Activated CD4-positive, alpha-beta memory T cell treated with anti-CD3 and anti-CD28 coated beads, Interleukin-2, amount 10 ng/mL, durations not matched to agents 7 days and 5 days (primary cell): ENCODE measurements around the gene DIPK1C. TPM values are rescaled to one million over a fixed set of nuclear protein-coding genes. Genes with fewer than 3 reads are reported as not detected.

Experiments
- CTCF ChIA-PET: fragments of 350-600 bp; sonication (Branson Sonifier 250); formaldehyde crosslinking; loops from one replicate; lab custom pipeline; 2021; ENCODE audit warnings: antibody characterized with exemption, inconsistent platforms; lab: Charles Lee
- POLR2A ChIA-PET: fragments of 350-600 bp; sonication (Branson Sonifier 250); formaldehyde crosslinking; loops from one replicate; lab custom pipeline; 2021; ENCODE audit warnings: antibody characterized with exemption; lab: Charles Lee
- DNase-seq: peaks from one replicate; pipeline ENCODE4 v3.0.0-alpha.2; 2020
- H3K27ac Mint-ChIP-seq: one replicate; pipeline ENCODE4 v1.8.0; 2021; ENCODE audit warnings: mild to moderate bottlenecking, mixed read lengths
- H3K27me3 Mint-ChIP-seq: one replicate; pipeline ENCODE4 v1.8.0; 2021; ENCODE audit warnings: mixed read lengths
- H3K36me3 Mint-ChIP-seq: one replicate; pipeline ENCODE4 v1.8.0; 2021; ENCODE audit warnings: low read depth, mixed read lengths
- H3K4me1 Mint-ChIP-seq: one replicate; pipeline ENCODE4 v1.8.0; 2021; ENCODE audit warnings: mixed read lengths
- H3K4me3 Mint-ChIP-seq: one replicate; pipeline ENCODE4 v1.8.0; 2021; ENCODE audit warnings: mild to moderate bottlenecking, mixed read lengths
- H3K9me3 Mint-ChIP-seq: one replicate; pipeline ENCODE4 v1.8.0; 2021; ENCODE audit warnings: mixed read lengths
- total RNA-seq, 2 experiments: library from RNA; stranded (reverse); gene quantifications; one replicate each; pipeline ENCODE4 v1.2.3, GENCODE V29; 2021

DIPK1C gene
- total RNA-seq, 2 experiments from 2014 or later = not detected

DNA sequence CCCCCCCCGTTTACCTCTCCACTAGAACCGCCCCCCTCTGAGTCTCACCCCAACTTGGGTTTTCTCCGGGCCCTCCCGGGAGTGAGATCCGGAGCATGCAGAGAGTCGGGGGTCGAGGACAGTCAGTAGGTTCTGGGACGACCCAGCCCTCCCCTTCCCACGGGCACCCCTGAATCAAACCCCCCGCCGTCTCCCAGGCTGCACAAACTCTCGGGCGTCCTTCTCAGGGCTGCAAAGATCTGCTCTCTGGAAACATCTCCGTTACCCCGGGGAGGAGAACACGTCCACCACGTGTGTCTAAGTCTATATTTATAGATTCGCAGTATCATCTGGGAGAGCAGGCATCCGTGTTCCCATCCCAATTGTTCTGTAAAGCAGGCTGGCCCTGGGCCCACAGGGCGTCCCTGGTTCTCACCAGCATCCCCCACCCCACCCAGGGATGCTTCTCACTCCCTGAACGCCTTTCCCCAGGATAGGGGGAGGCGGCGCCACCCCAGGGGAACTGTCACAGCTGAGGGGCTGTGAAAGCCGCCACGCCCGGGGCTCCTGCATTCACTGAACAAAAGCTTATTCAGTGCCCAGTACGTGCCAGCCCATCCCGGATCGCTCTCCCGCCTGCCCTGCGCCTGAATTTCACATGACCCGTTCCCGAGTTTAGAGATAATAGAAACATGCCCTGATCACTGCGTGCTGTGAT lies 765 bp upstream of the DIPK1C start:
- Mint-ChIP-seq H3K36me3 (no peaks in the 10 kb centered on the region), H3K27me3 (peaks cover 59% of the 10 kb centered on the region), H3K9me3 (no peaks in the 10 kb centered on the region), H3K4me1 (peaks cover 6% of the 10 kb centered on the region), H3K27ac (no peak overlapping the region), H3K4me3 (no peak overlapping the region)
- DNase-seq = no peak
- CTCF ChIA-PET = no interaction called here
- POLR2A ChIA-PET = no interaction called here

DNA sequence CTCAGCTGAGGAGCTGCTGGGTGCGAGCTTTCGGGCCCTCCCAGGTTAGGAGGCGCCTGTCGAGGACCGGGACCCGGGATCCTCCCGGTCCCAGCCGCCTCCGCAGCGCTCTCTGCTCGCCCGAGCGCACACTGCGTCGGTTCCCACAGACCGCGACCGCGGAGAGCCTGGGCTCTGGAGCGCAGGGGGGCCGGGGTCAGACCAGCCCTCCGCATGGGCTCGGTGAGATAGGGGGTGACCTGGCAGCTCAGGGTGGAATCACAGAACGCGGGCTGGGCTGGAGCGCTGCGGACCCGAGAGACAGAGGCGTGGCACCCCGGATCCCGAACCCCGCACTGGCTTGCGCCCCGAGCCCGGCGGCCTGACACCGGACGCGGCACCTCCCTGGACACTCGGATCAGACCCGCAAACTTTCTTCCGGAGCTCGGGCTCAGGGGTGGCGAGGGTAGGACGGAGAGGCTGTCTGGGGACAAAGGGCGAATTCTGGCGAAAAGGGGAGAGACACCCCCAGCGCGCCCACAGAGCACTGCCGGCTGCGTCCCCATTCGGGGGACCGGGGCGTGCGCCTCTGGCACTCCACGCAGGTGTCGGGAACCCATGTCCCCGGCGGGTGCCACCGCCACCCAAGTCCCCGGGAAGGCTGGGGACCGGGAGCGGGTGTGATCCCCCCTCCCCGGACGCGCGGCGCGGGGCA lies 612 bp downstream of the DIPK1C start:
- POLR2A ChIA-PET = no interaction called here
- CTCF ChIA-PET = no interaction called here
- Mint-ChIP-seq H3K36me3 (no peaks in the 10 kb centered on the region), H3K9me3 (no peaks in the 10 kb centered on the region), H3K4me1 (peaks cover 6% of the 10 kb centered on the region), H3K4me3 (no peak overlapping the region), H3K27me3 (peaks cover 64% of the 10 kb centered on the region), H3K27ac (no peak overlapping the region)
- DNase-seq = no peak

DNA sequence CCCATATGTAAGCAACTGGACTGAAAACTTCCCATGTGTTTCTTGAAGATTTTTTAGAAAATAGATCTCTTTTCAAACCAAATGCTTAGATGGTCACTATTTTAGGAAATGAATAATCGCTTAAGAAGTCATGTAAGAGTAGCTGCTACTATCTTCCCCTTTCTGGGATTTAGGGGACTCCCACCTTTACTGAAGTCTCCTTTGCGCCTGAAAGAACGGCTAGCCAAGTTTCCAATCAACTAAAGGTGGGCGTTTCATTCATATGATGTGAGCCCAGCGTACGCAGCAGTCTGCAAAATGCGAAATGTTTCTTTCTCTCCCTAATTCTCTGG lies 1.1 kb downstream of the DIPK1C start:
- peaks cover 64% of the 10 kb centered on the region for H3K27me3 Mint-ChIP-seq

DNA sequence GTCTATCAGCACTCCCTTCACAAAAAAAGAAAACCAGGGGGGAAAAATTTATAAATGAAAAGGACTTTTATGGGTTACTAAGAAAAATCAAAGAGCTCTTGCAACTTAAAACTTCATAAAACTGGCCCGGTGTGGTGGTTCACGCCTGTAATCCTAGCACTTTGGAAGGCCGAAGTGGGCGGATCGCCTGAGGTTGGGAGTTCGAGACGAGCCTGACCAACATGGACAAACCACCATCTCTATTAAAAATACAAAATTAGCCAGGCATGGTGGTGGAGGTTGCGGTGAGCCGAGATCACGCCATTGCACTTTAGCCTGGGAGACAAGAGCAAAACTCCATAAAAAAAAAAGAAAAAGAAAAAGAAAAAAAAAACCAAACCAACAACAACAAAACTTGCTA lies 1.7 kb downstream of the DIPK1C start:
- CTCF ChIA-PET = no interaction called here
- Mint-ChIP-seq H3K27ac (no peak overlapping the region), H3K27me3 (peaks cover 64% of the 10 kb centered on the region), H3K36me3 (no peaks in the 10 kb centered on the region), H3K9me3 (no peaks in the 10 kb centered on the region), H3K4me3 (no peak overlapping the region), H3K4me1 (peaks cover 6% of the 10 kb centered on the region)
- POLR2A ChIA-PET = no interaction called here
- DNase-seq = no peak

More for the DNA sequence above, 1.1 kb downstream of the DIPK1C start:
- H3K27ac Mint-ChIP-seq = no peak overlapping the region
- H3K4me1 Mint-ChIP-seq = peaks cover 6% of the 10 kb centered on the region
- CTCF ChIA-PET = no interaction called here
- POLR2A ChIA-PET = no interaction called here
- H3K36me3 Mint-ChIP-seq = no peaks in the 10 kb centered on the region
- DNase-seq = no peak
- no peak overlapping the region for H3K4me3 Mint-ChIP-seq
- no peaks in the 10 kb centered on the region for H3K9me3 Mint-ChIP-seq

DNA sequence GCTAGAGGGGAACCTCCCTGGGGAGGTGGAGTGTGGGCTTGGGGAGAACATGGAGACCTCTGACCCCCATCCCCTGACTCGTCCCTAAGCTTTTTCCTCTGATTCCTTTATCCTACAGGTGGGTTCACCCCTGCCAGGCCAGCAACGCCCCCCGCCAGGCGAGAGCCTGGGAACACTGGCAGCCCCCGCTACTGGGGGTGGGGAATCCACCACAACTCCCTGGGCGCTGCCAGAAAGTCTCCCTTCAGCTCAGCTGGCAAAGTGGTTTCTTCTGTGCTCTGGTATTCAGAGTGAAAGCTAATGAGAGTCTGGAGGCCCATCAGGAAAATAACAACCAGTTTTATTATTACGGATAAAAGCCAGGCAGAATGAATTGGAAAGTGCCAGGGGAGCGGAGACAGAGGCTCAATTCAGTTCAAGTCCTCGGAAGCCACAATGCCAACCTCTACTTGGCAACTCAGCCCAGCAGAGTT lies 2.8 kb downstream of the DIPK1C start:
- no peak for DNase-seq
- Mint-ChIP-seq H3K4me1 (peaks cover 6% of the 10 kb centered on the region), H3K36me3 (no peaks in the 10 kb centered on the region), H3K27me3 (peaks cover 54% of the 10 kb centered on the region), H3K9me3 (no peaks in the 10 kb centered on the region), H3K4me3 (no peak overlapping the region), H3K27ac (no peak overlapping the region)
- CTCF ChIA-PET = no interaction called here
- POLR2A ChIA-PET = no interaction called here

DNA sequence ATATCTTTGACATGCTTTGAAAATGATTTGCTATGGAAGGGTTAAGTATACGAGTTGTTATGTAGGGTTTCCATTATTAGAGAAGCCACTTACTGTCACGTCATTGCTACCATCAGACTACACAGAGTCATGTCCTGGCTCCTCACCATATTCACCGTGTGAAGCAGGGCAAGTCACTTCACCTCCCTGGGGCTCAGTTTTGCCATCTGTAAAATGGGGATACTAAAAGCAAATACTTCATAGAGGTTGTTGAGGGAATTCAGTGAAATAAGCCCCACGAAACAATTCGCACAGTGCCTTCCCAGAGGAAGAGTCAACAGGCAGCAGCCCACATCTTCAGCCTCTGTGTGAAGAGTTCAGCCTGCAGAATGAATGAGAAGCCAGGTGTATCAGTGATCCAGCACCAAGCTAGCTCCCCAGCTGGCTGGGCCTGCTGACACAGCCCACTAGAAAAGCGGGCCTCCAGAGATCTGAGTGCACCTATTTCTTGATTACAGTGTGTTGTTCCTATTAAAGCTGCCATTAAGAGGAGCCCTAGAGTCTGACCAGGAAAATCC lies 3.4 kb downstream of the DIPK1C start:
- DNase-seq = no peak
- H3K27ac Mint-ChIP-seq = no peak overlapping the region
- H3K4me1 Mint-ChIP-seq = peaks cover 6% of the 10 kb centered on the region
- H3K9me3 Mint-ChIP-seq = no peaks in the 10 kb centered on the region
- no peaks in the 10 kb centered on the region for H3K36me3 Mint-ChIP-seq
- ChIA-PET POLR2A (no interaction called here), CTCF (no interaction called here)
- peaks cover 48% of the 10 kb centered on the region for H3K27me3 Mint-ChIP-seq
- no peak overlapping the region for H3K4me3 Mint-ChIP-seq

DNA sequence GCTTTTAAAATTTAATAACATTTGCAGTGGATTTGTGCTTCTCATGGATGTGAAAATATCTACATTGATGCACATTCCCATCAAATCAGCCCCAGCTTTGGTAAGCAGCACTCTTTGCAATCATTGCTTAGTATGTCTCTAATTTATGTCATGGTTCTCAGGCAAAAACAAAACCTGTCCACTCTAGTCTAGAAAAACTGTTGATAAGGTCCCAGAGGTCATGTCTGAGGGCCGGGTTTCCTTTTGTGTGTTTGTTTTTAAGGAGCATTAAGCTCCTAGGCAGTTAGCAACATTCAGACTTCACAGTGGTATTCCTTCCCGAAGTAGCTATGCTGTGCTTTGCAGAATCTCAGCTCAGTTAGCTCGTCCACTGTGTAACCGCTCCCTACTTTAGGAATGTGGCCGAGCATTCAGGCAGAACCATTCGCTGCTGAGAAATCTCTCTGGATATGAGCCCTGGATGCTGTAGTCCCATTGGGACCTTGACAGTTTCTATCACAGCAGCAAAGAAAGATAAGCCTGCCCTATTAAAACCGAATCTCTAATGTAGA lies 4.0 kb downstream of the DIPK1C start:
- H3K4me1 Mint-ChIP-seq = peaks cover 3% of the 10 kb centered on the region
- H3K27ac Mint-ChIP-seq = no peak overlapping the region
- H3K36me3 Mint-ChIP-seq = no peaks in the 10 kb centered on the region
- no peaks in the 10 kb centered on the region for H3K9me3 Mint-ChIP-seq
- no peak overlapping the region for H3K4me3 Mint-ChIP-seq
- H3K27me3 Mint-ChIP-seq = peaks cover 42% of the 10 kb centered on the region
- ChIA-PET CTCF (interaction anchor here (0.7 kb wide), 1 partner anchor 12 kb away, joined by 3 read pairs; no protein-coding TSS in a partner anchor), POLR2A (no interaction called here)
- no peak for DNase-seq

DNA sequence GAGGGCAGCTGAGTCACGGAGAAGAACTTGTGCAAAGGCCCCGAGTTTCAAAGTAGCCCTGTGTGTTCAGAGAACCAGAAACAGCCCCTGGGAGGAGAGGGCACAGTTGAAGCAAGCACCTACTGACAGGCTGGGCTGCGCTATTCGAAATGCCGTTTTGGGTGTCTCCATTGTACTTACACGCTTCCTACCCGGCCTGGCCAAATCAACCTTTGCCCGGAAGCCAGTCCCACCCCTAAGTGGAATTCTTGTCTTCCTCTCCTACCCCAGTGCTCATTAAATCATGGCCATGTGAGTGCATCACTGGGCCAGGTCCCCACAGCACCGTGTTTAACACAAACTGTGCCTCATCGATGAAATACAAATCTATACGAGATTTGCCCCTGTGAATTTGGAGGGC lies 6.0 kb downstream of the DIPK1C start:
- no peaks in the 10 kb centered on the region for H3K9me3 Mint-ChIP-seq
- ChIA-PET CTCF (no interaction called here), POLR2A (no interaction called here)
- H3K36me3 Mint-ChIP-seq = no peaks in the 10 kb centered on the region
- H3K27ac Mint-ChIP-seq = no peak overlapping the region
- no peak for DNase-seq
- H3K4me3 Mint-ChIP-seq = no peak overlapping the region
- peaks cover 32% of the 10 kb centered on the region for H3K27me3 Mint-ChIP-seq
- no peaks in the 10 kb centered on the region for H3K4me1 Mint-ChIP-seq

DNA sequence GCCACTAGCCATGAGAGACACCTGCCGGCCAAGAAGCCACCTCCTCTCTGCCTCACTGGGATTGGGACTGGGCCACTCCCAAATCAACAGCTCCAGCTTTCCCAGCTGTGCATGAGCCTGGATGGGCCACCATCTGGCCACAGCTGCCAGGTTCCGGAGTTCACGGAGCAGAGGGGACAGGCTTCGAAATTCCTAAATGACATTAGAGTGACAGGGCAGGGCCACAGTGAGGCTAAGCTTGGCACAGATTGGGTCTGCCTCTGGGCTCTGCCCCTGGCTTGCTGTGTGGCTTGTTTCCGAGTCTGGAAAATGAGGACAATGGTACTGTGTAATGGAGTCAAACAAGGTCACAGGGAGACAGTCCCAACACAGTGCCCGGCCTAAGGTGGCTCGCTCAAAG lies 6.5 kb downstream of the DIPK1C start:
- ChIA-PET CTCF (no interaction called here), POLR2A (no interaction called here)
- H3K9me3 Mint-ChIP-seq = no peaks in the 10 kb centered on the region
- H3K36me3 Mint-ChIP-seq = no peaks in the 10 kb centered on the region
- H3K4me1 Mint-ChIP-seq = no peaks in the 10 kb centered on the region
- peaks cover 28% of the 10 kb centered on the region for H3K27me3 Mint-ChIP-seq
- no peak overlapping the region for H3K4me3 Mint-ChIP-seq
- no peak overlapping the region for H3K27ac Mint-ChIP-seq
- DNase-seq = no peak

DNA sequence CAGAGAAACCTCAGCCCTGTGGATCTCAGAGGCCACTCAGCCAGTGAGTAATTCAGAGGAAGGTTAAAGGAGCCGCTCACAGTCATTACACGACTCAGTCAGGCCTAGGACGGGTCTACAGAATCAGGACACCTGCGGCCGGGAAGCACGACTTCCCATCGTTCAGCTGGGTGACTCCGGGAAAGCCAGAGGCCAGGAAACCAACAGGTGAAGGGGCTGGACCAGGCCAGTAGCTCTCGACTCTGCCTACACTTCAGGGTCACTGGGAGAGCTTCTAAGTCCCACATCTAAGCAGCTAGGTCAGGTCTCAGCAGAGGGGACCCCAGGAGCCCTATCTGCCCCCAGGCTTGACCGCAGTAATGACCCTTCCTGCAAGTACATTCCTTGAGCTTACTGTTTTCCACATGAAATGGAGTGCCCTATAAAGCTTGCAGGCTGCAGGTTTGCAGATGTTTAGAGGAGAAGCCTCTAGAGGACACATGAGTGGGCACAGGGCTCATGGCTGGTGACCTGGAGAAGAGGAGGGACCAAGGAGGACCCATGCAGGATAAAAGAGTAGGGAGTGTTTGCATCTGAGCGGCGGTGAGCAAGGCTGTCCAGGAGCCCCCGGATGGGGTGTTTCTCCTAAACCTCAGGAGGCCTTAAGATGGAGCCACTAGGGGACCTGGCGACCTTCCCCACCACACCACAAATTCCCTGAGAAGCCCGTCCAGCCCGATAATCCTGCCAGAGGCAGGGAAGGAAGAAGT lies 9.5 kb downstream of the DIPK1C start:
- Mint-ChIP-seq H3K36me3 (no peaks in the 10 kb centered on the region), H3K9me3 (no peaks in the 10 kb centered on the region), H3K4me1 (no peaks in the 10 kb centered on the region), H3K27me3 (peaks cover 5% of the 10 kb centered on the region), H3K27ac (no peak overlapping the region), H3K4me3 (no peak overlapping the region)
- CTCF ChIA-PET = no interaction called here
- POLR2A ChIA-PET = no interaction called here
- DNase-seq = no peak

DNA sequence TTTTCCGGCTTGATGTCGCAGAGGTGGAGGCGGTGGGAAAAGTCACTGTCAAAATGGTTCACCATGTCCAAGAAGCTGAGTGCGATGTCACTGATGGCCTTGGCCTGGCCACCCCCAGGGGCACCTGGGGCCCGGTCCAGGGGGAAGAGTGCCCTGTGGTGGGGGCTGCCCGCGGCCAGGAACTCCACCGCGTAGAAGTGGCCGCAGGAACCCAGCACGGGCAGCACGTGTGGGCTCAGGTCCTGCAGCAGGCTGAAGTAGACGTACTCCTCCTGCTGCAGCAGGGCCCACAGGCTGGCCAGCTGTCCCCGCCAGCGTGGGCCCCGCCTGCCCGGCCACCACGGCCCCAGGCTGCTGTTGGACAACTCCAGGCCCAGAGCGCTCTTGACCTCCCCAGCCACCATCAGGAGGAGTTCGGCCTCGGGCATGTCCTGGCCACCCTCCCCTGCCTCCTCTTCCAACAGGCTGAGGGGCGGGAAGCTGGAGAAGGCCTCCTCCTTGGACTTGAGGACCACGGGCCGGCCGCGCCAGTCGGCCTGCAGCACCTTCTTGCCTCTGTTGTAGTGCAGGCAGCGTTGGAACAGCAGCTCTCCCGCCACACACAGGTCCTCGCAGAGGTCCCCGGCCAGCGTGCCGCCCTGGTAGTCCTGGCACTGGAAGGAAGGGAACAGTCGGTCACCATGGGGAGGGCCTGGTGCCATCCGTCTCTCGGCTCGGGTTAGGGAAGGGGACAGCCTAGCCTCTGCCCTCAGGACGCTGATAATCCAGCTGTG lies 10.3 kb downstream of the DIPK1C start:
- H3K27me3 Mint-ChIP-seq = no peaks in the 10 kb centered on the region
- ChIA-PET POLR2A (no interaction called here), CTCF (no interaction called here)
- DNase-seq = no peak
- no peak overlapping the region for H3K4me3 Mint-ChIP-seq
- H3K9me3 Mint-ChIP-seq = no peaks in the 10 kb centered on the region
- H3K4me1 Mint-ChIP-seq = no peaks in the 10 kb centered on the region
- no peaks in the 10 kb centered on the region for H3K36me3 Mint-ChIP-seq
- no peak overlapping the region for H3K27ac Mint-ChIP-seq

DNA sequence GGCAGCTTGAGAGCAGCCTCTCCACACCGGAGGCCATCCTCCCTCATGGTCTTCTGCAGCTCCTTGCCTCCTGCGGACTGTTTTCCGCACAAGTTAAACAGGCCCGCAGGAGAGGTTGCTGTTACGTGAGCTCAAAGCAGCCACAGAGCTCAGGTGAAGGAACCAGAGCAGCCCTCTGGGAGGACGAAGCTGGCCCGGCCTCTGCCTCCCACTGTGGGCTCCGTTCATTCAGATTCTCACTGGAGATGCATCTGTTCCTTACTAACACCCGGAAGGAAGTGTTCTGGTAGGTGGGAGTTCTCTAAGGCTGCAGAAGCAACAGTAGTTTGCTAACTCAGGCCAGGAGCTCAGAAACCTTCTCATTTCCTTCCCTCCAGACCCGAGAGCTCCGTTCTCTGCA lies 10.9 kb downstream of the DIPK1C start:
- H3K36me3 Mint-ChIP-seq = no peaks in the 10 kb centered on the region
- H3K4me1 Mint-ChIP-seq = no peaks in the 10 kb centered on the region
- H3K9me3 Mint-ChIP-seq = no peaks in the 10 kb centered on the region
- DNase-seq = no peak
- H3K27me3 Mint-ChIP-seq = no peaks in the 10 kb centered on the region
- ChIA-PET POLR2A (no interaction called here), CTCF (no interaction called here)
- no peak overlapping the region for H3K4me3 Mint-ChIP-seq
- no peak overlapping the region for H3K27ac Mint-ChIP-seq
